Activated T-cell treated with anti-CD3 and anti-CD28 coated beads, Interleukin-2, amount 50 U/mL, for 72 hours (primary cell): Measurements from ENCODE around the gene LGR6. TPM values are rescaled to one million over a fixed set of nuclear protein-coding genes. Genes with fewer than 3 reads are reported as not detected.

Source experiments
- total RNA-seq, 2 donors: library from RNA; stranded (reverse); gene quantifications; one replicate each; pipeline ENCODE4 v1.2.3, GENCODE V29; 2022

LGR6 gene
- total RNA-seq, 2 donors from 2014 or later: 0.22 to 0.69 TPM

Other genes with a start within 250 kb of the LGR6 start
- not detected for gene LMOD1, start 247.3 kb upstream of the LGR6 start, total RNA-seq
- 10 to 100 TPM; 34.4 to 40.1 TPM for gene TIMM17A, start 238.3 kb upstream of the LGR6 start, total RNA-seq
- 10 to 100 TPM; 43.2 to 46.4 TPM for gene RNPEP, start 211.2 kb upstream of the LGR6 start, total RNA-seq
- gene ELF3, start 183.2 kb upstream of the LGR6 start, total RNA-seq: under 1 TPM; 0.22 to 0.76 TPM
- gene GPR37L1, start 70.9 kb upstream of the LGR6 start, total RNA-seq: not detected
- 10 to 100 TPM; 58.1 to 77.1 TPM for gene ARL8A, start 49.1 kb upstream of the LGR6 start, total RNA-seq
- 100 to 1,000 TPM; 196 to 201 TPM for gene PTPN7, start 33.2 kb upstream of the LGR6 start, total RNA-seq
- 10 to 100 TPM; 43.6 to 58.1 TPM for gene UBE2T, start 148.1 kb downstream of the LGR6 start, total RNA-seq
- gene PPP1R12B, start 154.9 kb downstream of the LGR6 start, total RNA-seq: 10 to 100 TPM; 17.6 to 27.0 TPM